T-helper 2 cell (primary cell): Measurements from ENCODE around the gene CTTNBP2.

Experiments
- DNase-seq, 5 experiments: peaks; one replicate each; pipeline versions ENCODE4 v3.0.0 to v3.0.0-alpha.2; 2012 to 2022

Gene CTTNBP2

DNA sequence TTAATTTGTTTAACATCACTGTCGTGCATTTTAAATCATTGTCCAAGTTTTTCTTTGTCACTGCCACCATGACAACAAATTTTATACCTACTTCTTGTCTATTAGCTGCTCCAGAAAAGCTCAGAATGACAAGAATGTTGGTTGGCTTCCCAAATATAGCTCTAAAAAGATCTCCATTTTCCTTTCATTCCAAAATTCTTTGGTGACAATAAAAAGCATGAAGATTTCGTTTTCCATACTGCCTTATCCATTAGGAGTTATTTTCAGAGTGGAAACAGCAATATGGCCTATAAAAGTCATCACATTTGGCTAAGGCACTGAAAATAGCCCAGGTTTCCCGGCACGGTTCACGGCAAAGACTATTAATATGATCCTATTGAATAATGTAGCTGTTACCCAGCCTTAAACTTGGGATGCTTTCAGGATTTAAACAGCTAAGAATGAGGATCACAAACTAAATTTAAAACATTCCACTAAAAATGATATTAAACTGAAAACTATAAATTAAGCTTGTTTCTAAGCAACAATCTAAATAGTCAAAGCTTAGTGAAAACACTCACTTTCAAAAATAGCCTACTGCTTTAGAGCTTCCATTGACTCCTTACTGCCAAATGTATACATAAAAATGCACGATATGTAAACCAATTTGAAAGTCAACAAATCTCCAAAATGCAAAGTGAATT is 2.7 kb downstream of the CTTNBP2 start:
- no peak for DNase-seq

DNA sequence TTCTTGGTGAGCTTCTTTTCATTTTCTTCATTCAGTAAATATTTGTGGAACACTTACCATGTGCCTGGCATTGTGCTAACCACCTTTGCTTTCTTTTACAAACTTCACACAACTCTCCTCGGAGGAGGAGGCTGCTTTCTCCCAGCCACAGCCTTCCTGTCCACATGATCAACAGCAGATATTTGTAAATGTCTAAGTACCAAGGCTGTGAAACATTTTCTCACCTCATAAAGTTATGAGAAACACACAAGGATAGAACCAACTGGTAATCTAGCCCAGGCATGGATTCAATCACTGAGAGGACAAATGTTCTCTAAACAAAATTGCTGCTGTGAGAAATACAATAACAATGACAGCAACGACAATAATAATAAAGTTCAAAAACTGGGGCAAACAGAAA is 3.9 kb downstream of the CTTNBP2 start:
- DNase-seq = no peak

DNA sequence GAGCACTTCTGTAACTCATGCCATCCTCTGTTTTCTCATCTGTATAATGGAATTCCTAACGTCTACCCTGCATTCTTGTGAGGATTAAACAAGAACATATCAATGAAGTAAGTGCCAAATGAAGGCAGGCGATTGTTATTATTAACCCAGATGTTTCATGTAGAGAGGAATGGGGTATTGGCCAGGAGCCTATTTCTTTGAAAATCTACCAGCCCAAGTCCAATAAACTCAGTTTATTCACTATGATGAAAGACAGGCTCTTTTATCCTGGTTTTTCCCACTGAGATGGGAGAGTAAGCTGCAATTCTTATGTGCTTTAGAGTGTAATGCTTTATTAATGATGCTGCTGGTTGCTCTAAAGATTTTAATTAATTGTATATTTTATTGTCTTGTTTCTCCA is 9.6 kb downstream of the CTTNBP2 start:
- no peak for DNase-seq

DNA sequence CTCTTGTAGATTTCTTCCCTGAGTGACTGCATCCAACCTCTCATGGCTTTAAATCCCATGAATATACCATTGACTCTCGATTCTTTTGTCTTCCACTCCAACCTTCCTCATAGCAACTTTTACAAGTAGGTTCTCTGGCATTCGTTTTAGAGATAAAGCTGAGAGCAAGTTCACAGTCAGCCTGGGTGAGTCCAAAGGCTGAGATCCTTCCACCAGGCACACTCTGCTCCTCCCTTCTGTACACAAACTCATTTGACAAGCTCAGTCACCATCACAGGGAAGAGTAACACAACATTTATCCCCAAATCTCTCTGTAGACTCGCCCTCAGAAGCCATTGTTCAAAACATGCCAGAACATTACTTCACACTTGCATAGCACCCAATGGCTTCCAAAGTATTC is 10.9 kb downstream of the CTTNBP2 start:
- DNase-seq = no peak

DNA sequence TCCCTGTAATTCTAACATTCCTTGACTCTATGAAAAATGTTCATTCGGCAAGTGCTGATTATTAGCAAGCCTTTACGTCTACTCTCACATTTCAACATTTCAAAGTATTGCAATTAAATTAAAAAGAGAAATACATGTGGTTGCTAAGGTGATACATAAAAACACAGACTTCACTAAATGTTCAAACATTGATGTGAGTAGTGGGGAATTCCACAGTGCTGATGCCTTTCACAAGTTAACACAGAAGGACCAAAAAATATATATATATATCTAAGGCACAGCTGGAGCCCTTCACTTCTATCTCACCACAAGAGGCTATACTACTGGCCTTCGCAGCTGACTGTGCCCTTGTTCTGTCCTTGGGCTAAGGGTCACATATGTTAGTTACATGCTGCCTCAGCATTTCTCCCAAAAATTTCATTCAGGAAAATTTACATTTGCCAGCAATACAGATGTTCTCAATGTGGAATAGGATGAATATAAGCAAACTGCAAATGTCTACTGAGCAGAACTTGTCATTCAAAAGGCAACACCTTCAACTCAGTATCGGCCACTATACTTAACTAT is 13.9 kb downstream of the CTTNBP2 start:
- no peak for DNase-seq

DNA sequence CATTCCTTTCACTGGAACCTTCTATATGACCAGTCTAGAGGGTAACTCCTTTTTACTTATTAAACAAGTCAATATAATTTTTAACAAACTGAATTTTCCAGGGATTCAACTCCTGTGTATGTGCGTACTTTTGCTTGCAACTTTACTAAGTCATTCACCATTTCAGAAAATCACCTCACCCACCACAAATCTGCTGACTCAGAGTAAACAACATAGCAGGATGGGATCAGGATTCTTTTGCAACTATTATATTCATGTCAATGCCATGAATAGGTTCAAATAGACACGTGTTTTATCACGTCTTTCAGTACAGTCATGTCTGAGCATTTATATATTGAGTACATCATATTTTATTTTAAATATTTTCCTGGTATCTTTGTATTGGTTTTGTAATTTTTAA is 14.5 kb downstream of the CTTNBP2 start:
- DNase-seq = no peak

DNA sequence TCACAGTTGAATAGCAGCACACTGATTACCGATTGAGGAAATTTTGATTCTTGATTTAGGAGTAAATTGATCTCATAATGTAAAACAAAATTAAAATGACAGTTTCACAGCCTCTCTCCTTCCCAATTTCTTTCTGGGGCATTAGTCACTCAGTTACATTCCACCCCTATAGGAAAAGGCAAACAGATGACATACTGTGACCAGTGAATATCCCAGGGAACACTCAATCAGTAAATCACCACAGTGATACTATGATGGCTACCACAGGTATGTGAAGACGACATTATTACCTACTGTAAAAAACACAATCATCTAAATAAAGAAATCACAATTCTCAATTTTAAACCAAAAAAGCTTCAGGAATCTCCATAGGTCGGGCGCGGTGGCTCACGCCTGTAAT is 15.5 kb downstream of the CTTNBP2 start:
- DNase-seq = no peak

DNA sequence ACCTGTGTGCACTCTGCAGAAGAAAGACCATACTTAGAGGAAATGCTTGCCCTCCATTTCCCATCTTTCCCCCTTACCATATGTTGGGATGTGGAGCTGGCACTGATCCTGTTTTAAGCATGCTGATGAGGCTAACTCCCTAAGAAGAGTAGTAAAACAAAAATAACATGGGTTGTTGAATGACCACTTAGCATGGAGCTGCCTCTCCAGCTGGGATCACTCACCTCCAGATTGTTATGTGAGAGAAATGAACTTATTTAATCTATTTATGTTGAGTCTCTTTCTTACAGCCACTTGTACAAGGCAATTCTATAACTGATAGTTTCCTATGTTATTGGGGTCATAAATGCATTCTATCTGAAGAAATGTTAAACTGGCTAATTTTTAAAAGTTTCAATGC is 17.0 kb downstream of the CTTNBP2 start:
- DNase-seq = no peak

DNA sequence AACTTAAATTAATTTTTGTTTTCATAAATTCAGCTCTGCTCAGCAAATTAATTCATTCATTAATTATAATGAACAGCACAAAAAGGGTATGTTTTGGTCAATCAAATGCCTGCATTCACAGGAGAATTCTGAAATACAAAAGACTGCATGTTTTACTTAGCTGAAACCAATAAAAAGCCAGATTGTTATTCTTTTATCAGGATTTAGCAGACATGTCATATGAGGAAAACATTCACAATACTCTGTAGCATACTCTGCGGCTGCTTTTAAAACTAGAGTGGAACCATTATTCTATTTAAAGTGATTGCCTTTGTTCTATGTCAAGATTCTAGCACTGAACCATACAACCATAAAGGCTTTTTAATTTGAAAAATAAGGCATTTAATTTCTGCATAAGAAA is 19.1 kb downstream of the CTTNBP2 start:
- no peak for DNase-seq

DNA sequence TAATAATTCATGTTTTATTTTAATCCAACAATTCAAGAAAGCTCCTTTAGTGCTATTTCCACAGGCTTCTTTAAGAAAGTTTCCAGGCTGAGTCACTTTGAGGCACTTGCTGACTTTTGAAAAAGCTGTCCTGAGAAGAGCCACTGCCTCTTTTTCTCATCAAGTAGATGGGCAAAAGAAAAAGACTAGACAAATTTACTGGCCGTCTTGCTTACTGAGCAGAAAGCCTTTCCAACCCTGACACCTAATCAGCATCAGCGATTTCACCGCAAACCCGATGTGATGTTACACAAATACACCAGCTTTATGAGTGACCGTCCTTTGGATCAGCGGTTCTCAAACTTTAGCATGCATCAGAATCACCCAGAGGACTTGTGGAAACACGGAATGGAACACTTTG is 24.3 kb downstream of the CTTNBP2 start:
- no peak for DNase-seq

DNA sequence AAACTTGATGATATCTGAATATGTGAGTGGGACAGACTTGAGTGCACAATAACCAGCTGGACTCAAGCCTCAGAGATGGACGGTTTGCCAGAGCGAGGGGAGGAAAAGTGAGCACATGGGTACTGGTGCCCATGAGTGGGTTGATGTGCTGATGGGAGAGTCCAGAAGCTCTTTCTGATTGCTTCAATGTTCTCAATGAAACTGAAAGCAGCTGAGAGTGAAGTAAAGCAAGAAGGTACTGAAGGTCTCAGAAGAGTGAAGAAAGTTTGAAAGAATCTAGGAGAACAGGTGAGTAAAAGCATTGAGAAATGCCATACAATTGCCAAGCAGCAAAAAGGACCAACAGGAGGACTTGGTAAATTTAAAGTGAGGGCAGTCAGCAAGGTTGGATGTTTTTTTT is 28.6 kb downstream of the CTTNBP2 start:
- DNase-seq = no peak

DNA sequence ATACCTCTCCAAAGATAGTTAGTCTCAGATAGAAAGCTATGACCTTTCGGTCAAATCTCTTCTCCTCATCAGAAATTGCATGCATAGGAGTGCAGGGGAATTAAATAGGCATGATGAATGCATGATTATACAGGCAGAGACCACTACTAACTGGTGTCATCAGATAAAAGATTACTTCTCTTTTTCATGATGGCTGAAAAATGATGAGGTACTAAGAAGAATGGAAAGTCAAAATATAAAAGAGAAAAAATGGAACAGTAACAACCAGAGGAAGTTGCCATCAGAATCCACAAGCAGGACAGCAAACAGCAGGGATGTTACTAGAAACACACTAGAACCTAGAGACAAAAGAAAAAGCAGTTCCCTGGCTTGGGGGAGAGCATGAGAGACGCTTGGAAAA is 31.6 kb downstream of the CTTNBP2 start:
- DNase-seq = no peak

DNA sequence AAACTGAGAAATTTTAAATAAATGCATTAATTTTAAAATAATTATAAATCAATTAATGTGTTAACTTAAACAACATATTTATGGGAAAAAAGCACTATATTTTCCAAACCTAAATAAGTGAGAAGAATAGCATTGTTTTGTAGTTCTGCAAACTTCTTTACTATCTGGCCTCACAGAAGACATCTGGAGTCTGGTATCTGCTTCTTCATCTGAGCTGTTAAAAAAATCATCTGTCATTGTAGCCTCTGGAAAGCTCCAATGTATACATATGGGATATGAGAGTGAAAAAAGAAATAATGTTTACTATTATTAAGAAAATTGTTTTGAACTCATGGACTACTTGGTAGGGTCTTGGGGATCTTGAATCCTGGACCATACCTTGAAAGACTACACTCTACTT is 32.2 kb downstream of the CTTNBP2 start:
- DNase-seq = no peak

DNA sequence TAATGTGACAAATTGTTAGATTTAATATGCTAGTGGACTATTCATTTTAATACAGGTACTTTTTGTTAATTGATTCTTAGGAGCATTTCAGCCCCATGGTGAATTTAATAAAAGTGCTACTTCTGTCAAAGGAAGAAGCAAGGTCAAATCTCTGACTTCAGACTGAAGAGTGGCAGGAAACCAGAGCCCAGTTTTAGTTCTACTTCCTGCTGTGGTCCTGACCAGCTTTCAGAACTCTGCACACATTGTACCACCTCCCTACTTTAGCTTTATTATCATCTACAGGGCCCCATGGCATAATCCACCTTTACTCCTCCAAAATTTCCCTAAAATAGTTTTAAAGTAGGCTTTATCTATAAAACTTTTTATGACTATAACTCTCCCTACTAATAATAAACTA is 33.7 kb downstream of the CTTNBP2 start:
- DNase-seq = no peak

DNA sequence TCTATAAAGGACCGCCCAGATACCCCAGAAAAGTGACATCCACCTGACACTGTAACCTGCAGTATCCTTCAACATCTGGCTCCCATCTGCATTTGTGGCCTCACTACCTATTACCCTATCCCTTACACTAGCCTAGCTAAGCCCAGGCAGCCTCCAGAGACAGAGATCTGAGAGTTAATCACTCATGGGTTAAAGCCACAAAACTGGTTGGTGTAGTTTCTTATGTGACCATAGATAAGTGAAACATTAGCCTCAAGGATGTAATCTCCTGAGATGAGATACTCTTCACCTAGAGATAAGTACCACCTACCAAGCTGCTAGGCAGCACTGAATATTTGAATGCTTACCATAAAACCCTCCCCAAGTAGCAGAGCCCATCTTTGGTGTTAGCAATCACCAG is 35.4 kb downstream of the CTTNBP2 start:
- DNase-seq = no peak

DNA sequence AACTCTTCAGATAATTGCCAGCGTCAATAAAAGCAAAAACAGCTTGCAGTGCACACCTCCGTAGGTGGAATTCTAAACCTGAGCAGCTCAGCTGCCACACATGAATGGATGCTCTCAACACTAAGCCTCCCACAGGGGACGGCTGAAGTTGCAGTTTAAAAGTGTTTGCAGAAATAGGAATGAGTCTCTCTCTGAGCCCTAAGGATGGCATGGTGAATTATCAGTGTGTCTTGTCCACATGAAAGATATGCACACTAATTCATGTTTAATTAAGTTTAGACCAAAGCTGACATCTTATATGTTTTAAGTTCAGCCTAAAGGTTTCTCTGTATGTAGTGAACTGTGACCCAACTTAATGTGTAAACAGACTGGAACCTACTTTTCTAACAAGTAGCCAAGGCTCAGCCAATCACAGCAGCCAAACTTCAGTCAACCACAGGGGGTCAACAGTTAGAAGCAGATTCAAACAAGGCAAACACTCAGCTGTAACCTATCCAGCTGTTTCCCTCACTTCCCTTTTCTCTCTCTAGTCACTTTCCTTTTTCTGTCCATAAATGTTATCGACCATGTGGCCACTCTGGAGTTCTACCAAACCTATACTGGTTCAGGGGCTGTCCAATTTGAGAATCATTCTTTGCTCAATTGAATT is 38.1 kb downstream of the CTTNBP2 start:
- no peak for DNase-seq

DNA sequence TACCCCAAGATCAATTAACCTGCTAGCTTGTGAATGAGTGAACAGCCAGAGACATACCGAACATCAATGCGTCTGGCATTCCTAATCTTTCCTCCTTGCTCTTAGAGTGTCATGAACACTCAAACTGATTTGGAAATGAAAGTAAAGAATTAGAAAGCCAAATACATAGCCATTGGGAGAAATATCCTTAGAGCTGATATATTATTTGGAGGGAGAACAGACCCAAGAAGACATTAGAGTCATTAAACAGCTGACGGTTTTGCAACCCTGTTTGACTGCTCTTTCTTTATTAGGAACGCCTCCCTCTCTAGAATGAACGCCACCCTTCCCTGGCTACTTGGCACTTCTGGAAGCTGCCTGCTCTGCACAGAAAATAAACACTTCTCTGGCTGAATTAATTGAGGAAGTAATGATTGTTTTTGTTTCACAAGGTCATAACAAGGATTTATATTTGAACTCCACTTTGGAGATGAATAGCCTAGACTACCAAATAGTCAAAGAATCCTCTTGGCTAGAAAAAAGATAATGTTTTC is 42.8 kb downstream of the CTTNBP2 start:
- DNase-seq = no peak

DNA sequence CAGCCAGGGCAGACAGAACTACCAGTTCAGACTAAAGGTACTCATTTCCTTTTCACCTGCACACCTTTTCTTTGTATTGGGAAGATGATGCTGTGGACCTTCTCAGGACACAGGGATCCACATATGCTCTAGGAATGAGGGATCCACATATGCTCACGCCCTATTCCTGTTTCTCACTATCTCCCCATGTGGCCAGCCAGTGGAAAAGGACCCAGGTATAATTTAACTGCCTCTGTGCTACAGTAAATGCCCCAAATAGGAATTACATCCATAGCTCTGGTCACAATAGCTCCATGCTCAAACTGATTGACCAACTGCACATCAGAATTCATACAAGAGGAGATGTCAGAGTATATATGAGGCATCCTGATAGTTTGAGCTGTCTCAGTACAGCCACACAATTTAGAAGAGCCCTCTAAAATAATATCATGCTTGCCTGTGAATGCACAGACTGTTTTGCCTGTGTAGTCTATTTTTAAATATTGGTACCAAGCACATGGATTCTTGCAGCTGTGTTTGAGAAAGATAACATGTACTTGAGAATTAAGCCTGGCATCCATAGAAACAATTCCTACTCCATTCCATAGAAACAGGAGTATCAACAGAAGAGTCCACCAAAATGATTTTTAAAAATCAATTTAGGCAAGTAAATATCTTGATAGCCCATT is 43.7 kb downstream of the CTTNBP2 start:
- DNase-seq = no peak

DNA sequence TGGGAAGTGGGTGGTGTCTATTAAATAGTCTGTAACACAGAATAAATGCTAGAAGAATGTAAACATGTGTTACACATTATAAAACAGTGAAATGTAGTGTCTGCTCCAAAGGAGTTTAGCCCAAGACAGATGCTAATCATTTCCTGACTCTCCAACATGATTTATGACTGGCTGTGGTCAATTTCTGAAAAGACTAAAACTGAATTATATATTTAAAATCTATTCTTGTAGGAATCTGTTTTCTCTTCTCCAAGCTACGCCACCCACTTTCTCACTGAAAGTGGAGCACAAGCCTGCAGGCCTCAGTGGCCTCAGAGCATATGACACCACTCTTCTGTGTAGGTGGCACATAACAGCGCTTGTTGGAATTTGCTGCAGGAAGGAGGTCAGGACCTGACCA is 44.4 kb downstream of the CTTNBP2 start:
- no peak for DNase-seq

DNA sequence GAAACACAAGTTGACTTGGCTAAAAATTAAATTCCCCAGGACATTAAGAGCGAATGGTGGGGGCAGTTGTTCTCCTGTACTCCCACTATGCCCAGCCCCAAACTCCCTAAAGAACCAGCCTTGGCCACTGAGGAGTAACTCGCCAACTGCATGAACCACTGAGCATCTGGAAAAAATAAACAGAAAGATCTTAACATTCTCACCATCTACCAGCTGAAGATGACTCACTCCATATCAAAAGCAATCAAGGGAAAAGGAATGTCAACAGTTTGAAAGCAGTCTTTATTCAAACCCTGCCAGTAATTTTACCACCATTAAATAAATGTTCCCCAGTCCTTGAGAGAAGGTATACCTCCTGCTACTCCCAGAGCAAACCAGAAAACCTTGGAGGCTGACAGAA is 45.4 kb downstream of the CTTNBP2 start:
- no peak for DNase-seq

DNA sequence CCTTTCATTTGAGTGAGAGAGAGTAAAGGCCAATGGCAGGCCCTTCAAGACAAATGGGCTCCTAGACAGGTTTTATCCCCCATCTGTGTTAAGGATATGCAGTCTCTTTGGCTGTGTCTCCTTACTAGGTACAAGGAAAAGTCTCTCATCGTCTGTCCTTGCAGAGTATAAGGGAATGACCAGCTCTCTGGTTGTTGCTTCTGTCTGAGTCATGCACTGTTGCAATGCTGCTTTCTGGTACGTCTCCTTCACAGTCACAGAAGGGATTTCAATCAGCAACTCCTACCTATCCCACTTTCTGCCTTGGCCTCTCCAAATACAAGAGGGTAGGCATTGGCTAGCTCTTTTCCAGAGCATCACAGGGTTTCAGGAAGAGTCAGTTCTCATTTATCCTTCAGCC is 48.1 kb downstream of the CTTNBP2 start:
- DNase-seq = no peak

DNA sequence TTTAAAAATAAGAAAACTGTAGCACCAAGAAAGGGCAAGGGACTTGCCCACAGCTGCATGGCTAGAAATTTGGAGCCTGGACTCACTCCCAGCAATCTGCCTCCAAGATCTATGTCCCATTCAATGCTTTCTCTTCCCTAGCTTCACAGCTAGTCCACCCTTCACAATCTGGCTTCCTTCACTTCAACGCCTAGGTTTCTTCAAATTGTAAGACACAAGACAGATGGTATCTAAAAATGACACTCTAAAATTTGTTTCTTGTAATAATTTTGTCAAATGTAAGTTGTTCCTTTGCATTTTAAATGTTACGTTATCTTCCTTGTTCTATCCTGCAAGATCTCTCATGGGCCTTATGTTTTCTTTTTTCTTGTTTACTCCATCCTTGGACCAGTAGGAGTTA is 48.6 kb downstream of the CTTNBP2 start:
- no peak for DNase-seq

DNA sequence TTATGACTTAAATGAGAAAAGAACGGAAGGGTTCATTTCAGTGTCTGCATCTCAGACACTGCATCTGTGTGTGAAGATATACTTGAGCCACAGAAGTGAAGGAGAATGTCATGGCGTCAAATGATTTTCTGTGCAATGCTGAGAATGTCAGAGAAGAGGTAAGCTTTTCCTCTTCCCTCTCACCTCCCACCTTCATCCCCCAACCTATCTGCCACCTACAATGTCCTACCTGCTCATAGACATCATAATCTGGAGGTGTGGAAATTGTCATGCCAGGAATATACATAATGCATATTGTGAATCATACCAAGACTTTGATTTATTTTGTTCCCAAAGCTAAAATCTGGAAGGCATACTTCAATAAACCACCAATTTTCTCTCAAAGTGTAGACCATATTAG is 53.7 kb downstream of the CTTNBP2 start:
- no peak for DNase-seq

DNA sequence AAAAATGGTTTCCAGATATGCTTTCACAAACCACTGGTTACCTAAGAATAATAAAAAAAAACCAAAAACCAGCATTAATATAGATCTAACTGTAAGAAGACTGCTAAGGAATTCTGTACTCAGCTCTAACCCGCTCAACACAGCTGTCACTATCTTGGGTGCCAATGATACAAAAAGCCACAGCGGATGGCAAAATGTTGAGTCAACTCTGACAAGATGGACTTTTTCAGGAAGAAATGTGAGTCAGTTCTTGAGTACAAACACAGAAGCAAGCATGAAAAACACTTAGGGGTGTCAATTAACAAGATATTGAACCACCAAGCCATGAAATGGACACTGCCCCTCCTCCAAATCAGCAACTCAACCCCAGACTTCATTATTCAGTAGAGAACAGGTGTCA is 55.0 kb downstream of the CTTNBP2 start:
- DNase-seq = no peak
